Upper lobe of left lung (tissue), 6 donors: ENCODE data around the gene EML5. TPM values are rescaled to one million over a fixed set of nuclear protein-coding genes. Genes with fewer than 3 reads are reported as not detected.

ENCODE experiments used
- ATAC-seq, 2 donors: fragments of 200-7000 bp; cut with Tn5 transposase; one replicate each; pipeline ENCODE4 v1.9.1; 2022; ENCODE audit warnings: mild to moderate bottlenecking in 2 of 2, moderate library complexity in 2 of 2; ENCODE audit not compliant: low FRiP score in 2 of 2
- DNase-seq, 2 donors: peaks; one replicate each; pipeline ENCODE4 v3.0.0-alpha.2; 2019 to 2020
- H3K27ac ChIP-seq, 4 donors: fragments of 200-600 bp; sonication (generic); one replicate each; pipeline ENCODE4 v1.5.1; 2016 to 2019
- H3K27me3 ChIP-seq, 4 donors: fragments of 200-600 bp; sonication (generic); one replicate each; pipeline ENCODE4 v1.5.1; 2017 to 2019
- H3K36me3 ChIP-seq, 4 donors: fragments of 200-600 bp; sonication (generic); one replicate each; pipeline ENCODE4 v1.5.1; 2016 to 2019
- H3K4me1 ChIP-seq, 4 donors: fragments of 200-600 bp; sonication (generic); one replicate each; pipeline ENCODE4 v1.5.1; 2018 to 2019
- H3K4me3 ChIP-seq, 4 donors: fragments of 200-600 bp; sonication (generic); one replicate each; pipeline ENCODE4 v1.5.1; 2017 to 2019; ENCODE audit warnings: mild to moderate bottlenecking in 2 of 4, moderate library complexity in 1 of 4
- H3K9me3 ChIP-seq, 4 donors: fragments of 200-600 bp; sonication (generic); one replicate each; pipeline ENCODE4 v1.5.1; 2018 to 2019
- CTCF ChIP-seq, 6 experiments: fragments of 450-650 bp in 4 of 6; fragments of 200-600 bp in 2 of 6; sonication (generic) in 2 of 6; IDR thresholded peaks; one replicate each; pipeline ENCODE4 v1.5.1; 2016 to 2019; ENCODE audit warnings: antibody characterized with exemption in 6 of 6
- EP300 ChIP-seq, 4 donors: sonication (generic); formaldehyde crosslinking; IDR thresholded peaks; one replicate each; pipeline ENCODE4 v1.5.1; 2017; ENCODE audit warnings: antibody characterized with exemption in 4 of 4, control low read depth in 2 of 4
- POLR2A ChIP-seq, 4 donors: fragments of 450-650 bp; IDR thresholded peaks; one replicate each; pipeline ENCODE4 v1.5.1; 2016 to 2017; ENCODE audit warnings: antibody characterized with exemption in 4 of 4, mild to moderate bottlenecking in 2 of 4
- POLR2AphosphoS5 ChIP-seq, 2 donors: sonication (generic); formaldehyde crosslinking; IDR thresholded peaks; one replicate each; pipeline ENCODE4 v1.5.1; 2017; ENCODE audit warnings: antibody characterized with exemption in 2 of 2
- WGBS, 2 donors: methylation state at CpG; one replicate each; pipeline ENCODE4 v1.1.5; 2017 to 2018; 5-methylcytosine and 5-hydroxymethylcytosine counted together
- total RNA-seq, 6 donors: library from RNA; depleted of rRNA in 4 of 6; stranded (reverse); fragments of >200 nt in 4 of 6; gene quantifications; one replicate each; pipeline versions ENCODE4 v1.1.0 to v1.2.1, GENCODE V29; 2016 to 2021
- donor health status: DM: no; HTN: no; CAD: no; lungs with moderate emphysema.
- donor health status: DM: no; HTN: yes; CAD: no; lungs with severe emphysema.

Gene EML5
- total RNA-seq, 6 donors from 2014 or later: 0.98 to 10.5 (median 3.3) TPM

GRCh38 chr14:88599326-88599725 lies 193.4 kb downstream of the EML5 start:
- Histone ChIP-seq H3K27me3 (no peaks in the 10 kb centered on the region), H3K9me3 (no peaks in the 10 kb centered on the region), H3K4me1 (peaks cover 0 to 13% (median 0%) of the 10 kb centered on the region in 4 donors), H3K36me3 (peaks cover 11 to 88% (median 52%) of the 10 kb centered on the region in 4 donors), H3K4me3 (no peak overlapping the region), H3K27ac (no peak overlapping the region)
- DNase-seq (no peak), ATAC-seq (no peak)
- TF ChIP-seq POLR2A (IDR thresholded peaks at IDR 0.05) (no peak), EP300 (IDR thresholded peaks at IDR 0.05) (no peak), CTCF (IDR thresholded peaks at IDR 0.05) (no peak), POLR2AphosphoS5 (IDR thresholded peaks at IDR 0.05) (no peak)
- 91 to 92% methylated on average over 8 of the region's 8 CpGs for WGBS, 2 donors

GRCh38 chr14:88598097-88598675 lies 194.6 kb downstream of the EML5 start:
- H3K4me3 ChIP-seq: no peak overlapping the region
- ATAC-seq (no peak), DNase-seq (no peak)
- no peaks in the 10 kb centered on the region for H3K27me3 ChIP-seq
- no peak for TF ChIP-seq POLR2AphosphoS5 (IDR thresholded peaks at IDR 0.05)
- WGBS, 2 donors: 77 to 78% methylated on average over 2 of the region's 2 CpGs
- no peaks in the 10 kb centered on the region for H3K9me3 ChIP-seq
- no peak overlapping the region for H3K27ac ChIP-seq
- peaks cover 0 to 13% (median 0%) of the 10 kb centered on the region in 4 donors for H3K4me1 ChIP-seq
- H3K36me3 ChIP-seq: peaks cover 7 to 84% (median 43%) of the 10 kb centered on the region in 4 donors

GRCh38 chr14:88597601-88598000 lies 195.2 kb downstream of the EML5 start:
- ATAC-seq (no peak), DNase-seq (no peak)
- Histone ChIP-seq H3K4me3 (no peak overlapping the region), H3K36me3 (peaks cover 1 to 84% (median 37%) of the 10 kb centered on the region in 4 donors), H3K4me1 (peaks cover 0 to 13% (median 0%) of the 10 kb centered on the region in 4 donors), H3K9me3 (no peaks in the 10 kb centered on the region), H3K27me3 (no peaks in the 10 kb centered on the region), H3K27ac (no peak overlapping the region)
- TF ChIP-seq EP300 (IDR thresholded peaks at IDR 0.05) (no peak), CTCF (IDR thresholded peaks at IDR 0.05) (no peak)
- 83 to 87% methylated on average over 4 of the region's 4 CpGs for WGBS, 2 donors

GRCh38 chr14:88597038-88597437 lies 195.7 kb downstream of the EML5 start:
- TF ChIP-seq POLR2A (IDR thresholded peaks at IDR 0.05): no peak
- TF ChIP-seq POLR2AphosphoS5 (IDR thresholded peaks at IDR 0.05): no peak
- no peak for TF ChIP-seq EP300 (IDR thresholded peaks at IDR 0.05)
- no peak for TF ChIP-seq CTCF (IDR thresholded peaks at IDR 0.05)
- Histone ChIP-seq H3K27me3 (no peaks in the 10 kb centered on the region), H3K4me3 (no peak overlapping the region), H3K36me3 (peaks cover 0 to 79% (median 34%) of the 10 kb centered on the region in 4 donors), H3K27ac (no peak overlapping the region), H3K4me1 (peaks cover 0 to 13% (median 0%) of the 10 kb centered on the region in 4 donors), H3K9me3 (no peaks in the 10 kb centered on the region)
- ATAC-seq: no peak
- WGBS, 2 donors: 79 to 86% methylated on average over 4 of the region's 4 CpGs
- DNase-seq: no peak

GRCh38 chr14:88592031-88592430 lies 200.7 kb downstream of the EML5 start:
- TF ChIP-seq POLR2A (IDR thresholded peaks at IDR 0.05) (no peak), POLR2AphosphoS5 (IDR thresholded peaks at IDR 0.05) (no peak), EP300 (IDR thresholded peaks at IDR 0.05) (no peak), CTCF (IDR thresholded peaks at IDR 0.05) (no peak)
- Histone ChIP-seq H3K36me3 (peaks cover 0 to 72% (median 22%) of the 10 kb centered on the region in 4 donors), H3K4me3 (no peak overlapping the region), H3K9me3 (no peaks in the 10 kb centered on the region), H3K27me3 (no peaks in the 10 kb centered on the region), H3K4me1 (no peaks in the 10 kb centered on the region), H3K27ac (no peak overlapping the region)
- no peak for ATAC-seq
- no peak for DNase-seq
- WGBS, 2 donors: 0 to 67% methylated on average over 1 of the region's 1 CpG
